Stimulated activated CD8-positive, alpha-beta memory T cell treated with anti-CD3 and anti-CD28 coated beads, Interleukin-4, amount 100 ng/mL, for 24 hours (primary cell): ENCODE measurements around the gene ANKLE2.
"Not testable (repeated sequence)": the region's sequence is repeated elsewhere in the genome, so short reads cannot be mapped to it uniquely, and the experiment has no call there.

Source experiments
- DNase-seq: peaks from one replicate; pipeline ENCODE4 v3.0.0-alpha.2; 2020; ENCODE audit warnings: low read depth

The ANKLE2 gene

GRCh38 chr12:132776816-132777568 is 15.4 kb upstream of the ANKLE2 start:
- DNase-seq = no peak

GRCh38 chr12:132776230-132776625 is 14.6 kb upstream of the ANKLE2 start:
- DNase-seq = not testable (repeated sequence)

- no peak for DNase-seq
These were observed 14.0 kb upstream of the ANKLE2 start for GRCh38 chr12:132775502-132776229.

DNA sequence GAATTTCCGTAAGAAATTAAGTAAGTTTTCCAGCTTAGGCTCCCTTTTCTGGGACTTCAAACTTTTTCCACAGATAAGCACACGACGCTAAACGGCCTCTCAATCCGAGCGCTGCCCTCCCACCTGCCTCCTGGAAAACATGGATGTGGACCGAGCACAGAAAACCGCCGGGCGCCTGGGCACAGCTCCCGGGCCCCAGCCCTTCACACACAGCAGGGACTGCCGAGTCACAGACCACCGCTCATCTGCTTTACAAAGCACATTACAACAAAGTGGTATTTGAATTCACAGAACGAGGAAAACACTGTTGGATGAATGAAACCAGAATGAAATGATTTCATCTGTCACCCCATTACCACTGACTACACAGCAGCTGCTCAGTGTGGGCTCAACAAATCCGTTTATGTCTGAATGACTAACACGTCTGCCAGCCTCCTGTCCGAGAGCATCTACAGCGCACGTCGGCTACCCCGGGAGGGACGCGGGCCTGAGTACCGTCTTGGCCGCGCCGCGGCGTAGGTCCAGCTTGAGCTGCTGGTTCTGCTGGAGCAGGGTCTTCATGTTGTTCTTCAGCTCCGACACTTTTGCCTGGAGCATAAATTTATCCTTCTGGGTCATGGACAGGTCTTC is 13.1 kb upstream of the ANKLE2 start:
- DNase-seq = no peak

- DNase-seq = no peak
These were observed 12.5 kb upstream of the ANKLE2 start for GRCh38 chr12:132774159-132774558.

DNA sequence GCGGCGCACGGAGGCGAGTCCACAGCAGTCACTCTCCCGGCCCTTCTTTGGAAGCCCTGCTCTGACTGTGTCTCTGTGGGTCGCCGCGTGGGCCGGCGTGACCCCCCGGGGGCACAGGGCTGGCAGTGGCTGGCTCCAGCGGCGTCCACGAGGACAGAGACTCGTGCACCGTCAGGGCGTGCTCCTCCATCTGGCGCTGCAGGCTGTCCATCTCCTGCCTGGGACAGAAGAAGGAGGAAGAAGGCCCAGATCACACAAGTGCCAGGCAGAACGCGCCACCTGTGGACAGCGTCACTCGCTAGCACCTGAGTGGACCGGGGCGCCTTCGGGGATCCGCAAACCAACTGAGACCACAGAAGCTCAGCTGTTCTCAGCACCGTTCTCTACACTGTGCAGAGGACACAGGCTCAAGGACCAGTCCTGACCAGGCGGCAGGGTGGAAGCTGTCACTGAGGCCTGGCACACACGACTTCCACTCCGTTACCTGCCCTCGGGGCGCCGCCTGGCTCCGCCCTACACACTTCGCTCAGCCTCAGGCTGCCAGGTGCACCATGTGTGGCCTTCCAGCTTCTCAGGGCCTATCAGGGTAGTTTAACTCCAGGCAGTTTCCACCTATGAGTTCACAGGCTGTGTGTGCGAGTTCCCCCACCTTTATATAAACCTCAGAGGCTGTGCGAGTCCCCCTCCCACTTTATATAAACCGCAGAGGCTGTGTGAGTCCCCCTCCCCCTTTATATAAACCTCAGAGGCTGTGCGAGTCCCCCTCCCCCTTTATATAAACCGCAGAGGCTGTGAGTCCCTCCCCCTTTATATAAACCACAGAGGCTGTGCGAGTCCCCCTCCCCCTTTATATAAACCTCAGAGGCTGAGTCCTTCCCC is 11.7 kb upstream of the ANKLE2 start:
- DNase-seq = no peak

- no peak for DNase-seq
These were observed 11.0 kb upstream of the ANKLE2 start for GRCh38 chr12:132772606-132773005.

- peak; percentile 5 for DNase-seq
These were observed 9.7 kb upstream of the ANKLE2 start for GRCh38 chr12:132771126-132771838.

- no peak for DNase-seq
These were observed 4.9 kb upstream of the ANKLE2 start for GRCh38 chr12:132766380-132767085.

GRCh38 chr12:132765361-132765760 is 3.7 kb upstream of the ANKLE2 start:
- no peak for DNase-seq

DNA sequence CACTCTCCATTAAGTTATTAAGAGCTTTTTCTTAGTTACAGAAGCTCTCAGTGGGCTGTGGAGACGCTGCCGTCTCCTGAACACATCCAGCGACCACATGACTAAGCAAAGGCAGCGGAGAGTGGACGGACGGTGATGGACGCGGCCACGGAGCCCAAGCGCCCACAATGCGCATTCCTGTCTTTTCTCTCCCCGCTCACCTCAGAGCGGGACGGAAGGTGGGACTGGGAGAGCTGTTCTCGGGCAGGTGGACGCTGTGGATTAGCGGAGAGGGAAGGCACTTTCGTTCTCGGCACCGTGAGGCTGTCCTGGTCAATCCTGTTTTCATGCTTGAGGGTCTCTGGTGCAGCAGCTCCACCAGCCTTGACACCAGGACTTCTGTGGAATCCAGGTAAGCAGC is 2.6 kb upstream of the ANKLE2 start:
- no peak for DNase-seq

DNA sequence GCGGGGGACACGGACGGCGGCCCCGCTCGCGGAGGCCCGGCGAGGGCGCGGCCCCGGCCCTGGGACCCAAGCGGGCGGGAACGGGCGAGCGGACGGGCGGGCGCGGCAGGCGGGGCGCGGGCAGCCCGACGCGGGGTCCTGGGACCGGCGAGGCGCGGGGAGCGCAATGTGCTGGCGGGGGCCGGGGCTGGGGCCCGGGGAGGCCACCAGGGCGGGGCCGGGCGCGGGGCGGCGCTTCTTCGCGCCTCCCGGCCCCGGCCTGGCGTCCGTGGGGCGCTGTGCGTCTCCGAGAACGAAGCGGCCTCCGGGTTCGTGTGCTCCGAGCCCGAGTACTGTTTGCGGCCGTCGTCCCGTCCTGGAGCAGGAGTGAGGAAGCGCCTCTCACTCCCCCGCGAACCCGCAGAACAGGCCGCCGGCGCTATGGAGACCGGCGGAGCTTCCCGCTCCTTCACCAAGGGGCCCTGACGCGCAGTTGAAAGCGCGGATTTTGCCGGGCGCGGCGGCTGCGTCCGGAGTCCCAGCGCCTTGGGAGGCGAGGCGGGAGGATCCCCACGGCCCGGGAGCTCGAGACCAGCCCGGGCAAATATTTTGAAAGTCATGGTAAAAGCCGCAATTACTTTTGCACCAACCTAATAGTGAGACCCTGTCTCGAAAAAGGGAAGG is 420 bp upstream of the ANKLE2 start:
- DNase-seq = peak; percentile 76

DNA sequence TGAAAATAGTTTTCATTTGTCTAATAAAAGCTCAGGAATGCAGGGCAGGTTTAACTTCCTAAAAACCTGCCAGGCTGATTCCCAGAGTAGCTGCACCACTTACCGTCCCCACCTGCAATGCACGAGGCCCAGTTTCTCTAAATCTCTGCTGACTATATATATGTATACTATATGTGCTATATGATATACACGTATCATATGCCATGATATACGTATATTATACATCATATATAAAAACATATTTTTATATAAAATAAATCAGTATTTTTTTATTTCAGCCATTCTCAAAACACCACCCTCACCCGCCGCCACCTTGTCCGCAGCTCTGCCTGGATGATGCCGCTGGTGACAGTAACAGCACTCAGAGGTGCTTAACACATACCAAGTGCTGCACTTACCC is 2.3 kb downstream of the ANKLE2 start:
- DNase-seq = no peak

DNA sequence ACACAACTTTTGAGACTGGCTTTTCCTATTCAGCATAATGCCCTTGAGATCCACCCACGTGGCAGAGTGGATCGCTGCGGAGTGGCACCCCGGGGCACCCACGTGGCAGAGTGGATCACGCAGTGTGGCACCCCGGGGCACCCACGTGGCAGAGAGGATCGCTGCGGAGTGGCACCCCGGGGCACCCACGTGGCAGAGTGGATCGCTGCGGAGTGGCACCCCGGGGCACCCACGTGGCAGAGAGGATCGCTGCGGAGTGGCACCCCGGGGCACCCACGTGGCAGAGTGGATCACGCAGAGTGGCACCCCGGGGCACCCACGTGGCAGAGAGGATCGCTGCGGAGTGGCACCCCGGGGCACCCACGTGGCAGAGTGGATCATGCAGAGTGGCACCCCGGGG is 2.8 kb downstream of the ANKLE2 start:
- not testable (repeated sequence) for DNase-seq

DNA sequence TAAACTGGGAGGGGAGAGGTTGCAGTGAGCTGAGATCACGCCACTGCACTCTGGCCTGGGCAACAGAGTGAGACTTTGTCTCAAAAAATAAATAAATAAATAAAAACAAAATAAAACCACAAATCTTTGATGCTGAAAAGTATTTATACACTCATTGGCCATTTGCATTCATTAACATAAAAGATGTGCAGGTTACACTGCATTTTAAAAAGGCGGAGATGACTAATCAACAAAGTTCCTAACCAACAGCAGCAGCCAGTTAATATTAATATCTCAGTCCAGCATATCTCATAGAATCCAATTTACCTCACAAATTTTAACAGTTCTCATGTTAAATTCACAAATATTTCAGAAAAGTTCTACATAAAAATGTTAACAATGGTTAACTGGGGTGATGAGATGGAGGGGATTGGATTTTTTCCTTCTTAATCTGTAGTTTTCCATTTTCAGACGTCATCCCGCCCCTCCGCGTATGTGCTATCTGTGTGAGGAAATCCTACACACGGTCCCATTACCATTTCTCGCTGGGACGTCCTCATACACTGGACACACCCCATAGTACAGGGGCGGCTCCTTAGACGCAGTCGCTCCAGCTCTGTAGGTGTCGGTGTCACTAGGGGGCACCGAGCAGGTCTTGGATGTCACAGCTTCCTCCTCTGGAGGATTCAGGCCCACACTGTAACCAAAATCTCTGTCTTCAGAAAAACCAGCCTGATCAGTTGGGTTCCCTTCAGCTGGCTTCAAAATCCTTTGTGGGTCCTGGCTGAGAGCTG is 7.3 kb downstream of the ANKLE2 start:
- DNase-seq = no peak

DNA sequence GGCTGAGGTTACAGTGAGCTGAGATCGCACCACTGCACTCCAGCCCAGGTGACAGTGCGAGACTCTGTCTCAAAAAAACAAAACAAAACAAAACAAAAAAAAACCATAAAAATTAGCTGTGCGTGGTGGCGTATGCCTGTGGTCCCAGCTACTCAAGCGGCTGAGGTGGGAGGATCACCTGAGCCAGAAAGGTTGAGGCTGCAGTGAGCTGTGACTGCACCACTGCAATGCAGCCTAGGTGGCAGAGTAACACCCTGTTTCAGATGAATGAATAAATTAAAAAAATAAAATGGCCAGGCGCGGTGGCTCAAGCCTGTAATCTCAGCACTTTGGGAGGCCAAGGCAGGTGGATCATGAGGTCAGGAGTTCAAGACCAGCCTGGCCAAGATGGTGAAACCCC is 8.0 kb downstream of the ANKLE2 start:
- not testable (repeated sequence) for DNase-seq

GRCh38 chr12:132748319-132748718 is 13.3 kb downstream of the ANKLE2 start:
- DNase-seq = no peak

GRCh38 chr12:132747896-132748295 is 13.7 kb downstream of the ANKLE2 start:
- DNase-seq = no peak

DNA sequence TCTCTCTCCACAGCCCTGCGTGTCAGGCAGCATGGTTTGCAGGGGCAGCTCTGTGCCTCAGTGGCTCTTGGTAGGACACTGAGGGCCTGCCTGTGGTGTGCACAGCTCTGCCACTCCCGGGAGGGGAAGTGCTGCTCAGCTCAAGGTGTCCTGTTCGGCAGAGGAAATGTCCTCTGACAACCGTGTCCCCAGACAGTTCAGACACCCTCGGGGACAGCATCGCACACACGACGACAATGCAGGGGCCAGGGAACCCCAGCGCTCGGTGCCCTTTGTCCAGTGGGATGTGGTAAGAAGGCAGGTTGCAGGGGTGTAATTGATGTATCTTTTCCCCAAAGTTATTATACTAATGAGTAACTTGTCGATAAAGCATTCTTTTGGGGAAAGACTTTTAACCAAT is 14.2 kb downstream of the ANKLE2 start:
- DNase-seq = no peak

- DNase-seq = no peak
These were observed 15.0 kb downstream of the ANKLE2 start for GRCh38 chr12:132746613-132747012.
